Endothelial cell of umbilical vein (primary cell): Measurements from ENCODE around the gene SAV1. TPM values are rescaled to one million over a fixed set of nuclear protein-coding genes. Genes with fewer than 3 reads are reported as not detected.
"Not testable (repeated sequence)": the region's sequence is repeated elsewhere in the genome, so short reads cannot be mapped to it uniquely, and the experiment has no call there.

Experiments used
- BruUV-seq: library from RNA; stranded (reverse); fragments of 400-500 nt; replicated peaks from 2 replicates; lab custom pipeline; 2021; lab: Mats Ljungman, UMichigan
- CTCF ChIA-PET: fragments of 300-600, 350-600 bp; sonication (Branson Sonifier 250); formaldehyde crosslinking; loops from one replicate; lab custom pipeline; 2021; ENCODE audit warnings: antibody characterized with exemption, inconsistent platforms; lab: Charles Lee
- POLR2A ChIA-PET: fragments of 300-600, 350-600 bp; sonication (Branson Sonifier 250); formaldehyde crosslinking; loops from one replicate; lab custom pipeline; 2021; ENCODE audit warnings: antibody characterized with exemption, inconsistent platforms; lab: Charles Lee
- DNase-seq: peaks from one replicate; pipeline ENCODE4 v3.0.0-alpha.2; 2011; ENCODE audit warnings: low read depth, low spot score
- FAIRE-seq: peaks from 2 replicates; lab custom pipeline; 2011; peaks lifted over from hg19 to GRCh38; lab: Jason Lieb, UNC
- H2AFZ ChIP-seq: 2 replicates; pipeline ENCODE4 v1.6.0; 2012; ENCODE audit warnings: low read depth, low read length, control low read depth, inconsistent platforms
- H3K27ac ChIP-seq: 2 replicates; pipeline ENCODE4 v1.5.1; 2011; ENCODE audit warnings: low read depth, mild to moderate bottlenecking, control low read depth, low read length, moderate library complexity; ENCODE audit not compliant: insufficient read depth
- H3K27me3 ChIP-seq, 2 experiments: 2 replicates each; pipeline versions ENCODE4 v1.6.0 to v1.6.1; 2011; ENCODE audit warnings: low read length in 2 of 2, mixed read lengths in 1 of 2; ENCODE audit not compliant: control insufficient read depth in 2 of 2, insufficient read depth in 2 of 2
- H3K36me3 ChIP-seq, 2 experiments: 2 replicates in 1 of 2; 3 replicates in 1 of 2; pipeline ENCODE4 v1.5.1; 2011; ENCODE audit warnings: low read length in 2 of 2, mild to moderate bottlenecking in 1 of 2, moderate library complexity in 1 of 2; ENCODE audit not compliant: control insufficient read depth in 2 of 2, insufficient read depth in 2 of 2; ENCODE audit errors: extremely low read depth in 1 of 2
- H3K4me1 ChIP-seq: 3 replicates; pipeline ENCODE4 v1.5.1; 2011; ENCODE audit warnings: mild to moderate bottlenecking, low read length; ENCODE audit not compliant: control insufficient read depth, insufficient read depth; ENCODE audit errors: extremely low read depth
- H3K4me2 ChIP-seq: 2 replicates; pipeline ENCODE4 v1.6.1; 2011; ENCODE audit warnings: low read length, control low read depth, mixed read lengths; ENCODE audit not compliant: insufficient read depth
- H3K4me3 ChIP-seq, 3 experiments: fragments of 200-600 bp in 1 of 3; sonication (generic), shearing (Covaris generic) in 1 of 3; replicated peaks in 1 of 3; 2 replicates each; pipeline ENCODE4 v1.5.1; 2011 to 2016; ENCODE audit warnings: control low read depth in 3 of 3, low read length in 3 of 3, mild to moderate bottlenecking in 2 of 3, inconsistent platforms in 1 of 3, low read depth in 1 of 3, moderate library complexity in 1 of 3; ENCODE audit not compliant: insufficient read depth in 1 of 3
- H3K79me2 ChIP-seq: 2 replicates; pipeline ENCODE4 v1.6.0; 2012; ENCODE audit warnings: low read length, inconsistent platforms; ENCODE audit not compliant: control insufficient read depth, insufficient read depth
- H3K9ac ChIP-seq: replicated peaks from 2 replicates; pipeline ENCODE3; 2011; ENCODE audit warnings: low read length, control low read depth; ENCODE audit not compliant: insufficient read depth; ENCODE audit errors: extremely low read depth
- H3K9me1 ChIP-seq: replicated peaks from 3 replicates; pipeline ENCODE4 v1.6.0; 2011; ENCODE audit warnings: mild to moderate bottlenecking, low read length; ENCODE audit not compliant: control insufficient read depth, insufficient read depth; ENCODE audit errors: extremely low read depth
- H3K9me3 ChIP-seq: replicated peaks from 2 replicates; pipeline ENCODE4 v1.5.1; 2012; ENCODE audit warnings: low read length, inconsistent platforms; ENCODE audit not compliant: control insufficient read depth, insufficient read depth
- H4K20me1 ChIP-seq: replicated peaks from 2 replicates; pipeline ENCODE3; 2011; ENCODE audit warnings: mild to moderate bottlenecking, low read length; ENCODE audit not compliant: control insufficient read depth, insufficient read depth; ENCODE audit errors: extremely low read depth
- EZH2 ChIP-seq: IDR thresholded peaks from 2 replicates; pipeline ENCODE4 v1.6.1; 2012; ENCODE audit warnings: borderline replicate concordance, low read depth, mild to moderate bottlenecking, moderate library complexity, low read length, inconsistent platforms; ENCODE audit not compliant: severe bottlenecking
- FOS ChIP-seq: IDR thresholded peaks from 2 replicates; pipeline ENCODE4 v1.6.1; 2011; ENCODE audit warnings: mild to moderate bottlenecking, low read length, moderate library complexity, borderline replicate concordance; ENCODE audit not compliant: insufficient read depth
- GATA2 ChIP-seq: IDR thresholded peaks from 2 replicates; pipeline ENCODE4 v1.7.0; 2011; ENCODE audit warnings: low read depth, mild to moderate bottlenecking, moderate library complexity, mixed read lengths, low read length; ENCODE audit not compliant: insufficient read length, insufficient read depth
- JUN ChIP-seq: IDR thresholded peaks from 2 replicates; pipeline ENCODE4 v1.6.1; 2011; ENCODE audit warnings: borderline replicate concordance, low read depth; ENCODE audit not compliant: insufficient read length, insufficient read depth
- MYC ChIP-seq: IDR thresholded peaks from one replicate; pipeline ENCODE4 v1.6.1; 2011; ENCODE audit warnings: mild to moderate bottlenecking, low read depth, low read length
- POLR2A ChIP-seq: IDR thresholded peaks from 2 replicates; pipeline ENCODE4 v1.6.1; 2012; ENCODE audit warnings: low read depth, mild to moderate bottlenecking, control low read depth, low read length
- POLR2AphosphoS5 ChIP-seq: IDR thresholded peaks from 2 replicates; pipeline ENCODE4 v1.6.1; 2012; ENCODE audit warnings: low read depth, mild to moderate bottlenecking, control low read depth, low read length, moderate library complexity; ENCODE audit not compliant: insufficient read depth
- dilution Hi-C: fragments of 300-500 bp; cut with MboI; formaldehyde crosslinking; loops from one replicate; pipeline ENCODE4 v1.15.0; 2019; ENCODE audit warnings: low sequenced_read_pairs; ENCODE audit not compliant: extremely low pct_ligation_motif_present
- intact Hi-C: fragments of 100-400 bp; cut with micrococcal nuclease; formaldehyde crosslinking; loops from one replicate; pipeline ENCODE4 v1.10.0; 2022
- polyA plus RNA-seq, 4 experiments: library from polyadenylated mRNA; depleted of rRNA in 3 of 4; stranded (reverse) in 3 of 4; unstranded in 1 of 4; fragments of >200 nt; gene quantifications; 2 replicates each; pipeline versions ENCODE4 v1.2.1 to v1.2.3, GENCODE V29; 2011 to 2012; ENCODE audit warnings: missing spikeins in 1 of 4
- total RNA-seq: library from RNA; stranded (reverse); gene quantifications from 2 replicates; pipeline ENCODE4 v1.2.3, GENCODE V29; 2021
- TF ChIP-seq, protein P1 (sequence below), 2 donors: IDR thresholded peaks; 1 replicate in 1 of 2; 2 replicates in 1 of 2; pipeline ENCODE4 v1.5.1; 2011; ENCODE audit warnings: low read length in 2 of 2, mild to moderate bottlenecking in 2 of 2, moderate library complexity in 2 of 2, control low read depth in 1 of 2, inconsistent platforms in 1 of 2, low read depth in 1 of 2; ENCODE audit not compliant: insufficient read depth in 1 of 2; ENCODE audit errors: extremely low read depth in 1 of 2
- TF ChIP-seq, protein P2 (sequence below): IDR thresholded peaks from 2 replicates; pipeline ENCODE4 v1.6.1; 2011; ENCODE audit not compliant: insufficient read depth, insufficient read length

The SAV1 gene
- total and polyA plus RNA-seq, 2 donors (not counting 3 experiments of a cell fraction or from before 2014, with no cell fraction given) = 7.1 to 31.0 TPM

DNA sequence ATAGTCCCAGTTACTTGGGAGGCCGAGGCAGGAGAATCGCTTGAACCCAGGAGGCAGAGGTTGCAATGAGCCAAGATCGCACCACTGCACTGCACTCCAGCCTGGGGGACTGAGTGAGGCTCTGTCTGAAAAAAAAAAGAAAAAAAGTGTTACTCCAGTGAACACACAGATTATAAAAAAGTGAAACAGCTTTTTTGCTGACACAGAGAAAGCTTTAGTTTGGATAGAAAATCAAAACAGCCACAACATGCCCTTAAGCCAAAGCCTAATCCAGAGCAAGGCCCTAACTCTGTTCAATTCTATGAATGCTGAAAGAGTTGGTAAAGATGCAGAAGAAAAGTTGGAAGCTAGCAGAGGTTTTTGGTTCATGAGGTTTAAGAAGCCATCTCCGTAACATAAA, 43.2 kb downstream of the SAV1 start:
- intact Hi-C loops = not testable (repeated sequence)
- CTCF ChIA-PET = interaction anchor here (2.1 kb wide), 1 partner anchor 89 kb away, joined by 8 read pairs; no protein-coding TSS in a partner anchor

DNA sequence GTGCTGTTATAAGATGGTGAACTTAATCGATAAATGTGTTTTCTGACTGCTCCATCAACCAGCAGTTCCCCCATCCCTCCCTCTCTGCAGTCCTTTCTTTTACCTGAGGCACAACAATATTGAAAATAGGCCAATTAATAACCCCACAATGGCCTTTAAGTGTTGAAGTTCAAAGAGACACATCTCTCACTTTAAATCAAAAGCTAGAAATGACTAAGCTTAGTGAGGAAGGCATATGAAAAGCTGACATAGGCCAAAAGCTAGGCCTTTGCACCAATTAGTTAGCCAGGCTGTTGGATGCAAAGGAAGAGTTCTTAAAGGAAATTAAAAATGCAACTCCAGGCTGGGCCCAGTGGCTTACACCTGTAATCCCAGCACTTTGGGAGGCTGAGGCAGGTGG, 43.7 kb downstream of the SAV1 start:
- Histone ChIP-seq H3K4me3 (no peak overlapping the region), H3K9me1 (no peaks in the 10 kb centered on the region), H3K9ac (no peak overlapping the region), H3K27me3 (no peaks in the 10 kb centered on the region), H3K9me3 (no peaks in the 10 kb centered on the region), H3K36me3 (no peaks in the 10 kb centered on the region), H3K79me2 (no peaks in the 10 kb centered on the region), H3K27ac (no peak overlapping the region), H3K4me1 (peaks cover 5% of the 10 kb centered on the region), H2AFZ (no peak overlapping the region), H3K4me2 (no peak overlapping the region), H4K20me1 (no peaks in the 10 kb centered on the region)
- DNase-seq (no peak), FAIRE-seq (no peak)
- intact Hi-C loops (no loop called here), dilution Hi-C loops (no loop called here)
- POLR2A ChIA-PET = no interaction called here
- CTCF ChIA-PET = interaction anchor here (2.1 kb wide), 1 partner anchor 90 kb away, joined by 8 read pairs; no protein-coding TSS in a partner anchor
- no TSS peak for BruUV-seq
- TF ChIP-seq GATA2 = no peak
- TF ChIP-seq MYC = no peak
- TF ChIP-seq JUN = no peak
- TF ChIP-seq, protein P1, sequence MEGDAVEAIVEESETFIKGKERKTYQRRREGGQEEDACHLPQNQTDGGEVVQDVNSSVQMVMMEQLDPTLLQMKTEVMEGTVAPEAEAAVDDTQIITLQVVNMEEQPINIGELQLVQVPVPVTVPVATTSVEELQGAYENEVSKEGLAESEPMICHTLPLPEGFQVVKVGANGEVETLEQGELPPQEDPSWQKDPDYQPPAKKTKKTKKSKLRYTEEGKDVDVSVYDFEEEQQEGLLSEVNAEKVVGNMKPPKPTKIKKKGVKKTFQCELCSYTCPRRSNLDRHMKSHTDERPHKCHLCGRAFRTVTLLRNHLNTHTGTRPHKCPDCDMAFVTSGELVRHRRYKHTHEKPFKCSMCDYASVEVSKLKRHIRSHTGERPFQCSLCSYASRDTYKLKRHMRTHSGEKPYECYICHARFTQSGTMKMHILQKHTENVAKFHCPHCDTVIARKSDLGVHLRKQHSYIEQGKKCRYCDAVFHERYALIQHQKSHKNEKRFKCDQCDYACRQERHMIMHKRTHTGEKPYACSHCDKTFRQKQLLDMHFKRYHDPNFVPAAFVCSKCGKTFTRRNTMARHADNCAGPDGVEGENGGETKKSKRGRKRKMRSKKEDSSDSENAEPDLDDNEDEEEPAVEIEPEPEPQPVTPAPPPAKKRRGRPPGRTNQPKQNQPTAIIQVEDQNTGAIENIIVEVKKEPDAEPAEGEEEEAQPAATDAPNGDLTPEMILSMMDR (IDR thresholded peaks at IDR 0.05; ENCODE audit: extremely low read depth in 1 of 2, insufficient read depth in 1 of 2, low read depth in 1 of 2, low read length in 2 of 2) = no peak
- TF ChIP-seq FOS = no peak
- no peak for TF ChIP-seq POLR2AphosphoS5
- no peak for TF ChIP-seq EZH2
- no peak for TF ChIP-seq POLR2A
- TF ChIP-seq, protein P2, sequence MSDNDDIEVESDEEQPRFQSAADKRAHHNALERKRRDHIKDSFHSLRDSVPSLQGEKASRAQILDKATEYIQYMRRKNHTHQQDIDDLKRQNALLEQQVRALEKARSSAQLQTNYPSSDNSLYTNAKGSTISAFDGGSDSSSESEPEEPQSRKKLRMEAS = no peak

More for the DNA sequence above, 43.2 kb downstream of the SAV1 start:
- H3K9ac ChIP-seq, H3K27me3 ChIP-seq, H3K36me3 ChIP-seq, H3K9me1 ChIP-seq, H2AFZ ChIP-seq, POLR2A ChIA-PET, H3K4me1 ChIP-seq, FAIRE-seq, DNase-seq, H3K4me3 ChIP-seq, H3K4me2 ChIP-seq, H4K20me1 ChIP-seq, H3K79me2 ChIP-seq, H3K27ac ChIP-seq, dilution Hi-C loops, BruUV-seq, H3K9me3 ChIP-seq: not testable (repeated sequence)
